Esophagus muscularis mucosa (tissue), 4 donors: ENCODE data around the gene CPLANE2. TPM values are rescaled to one million over a fixed set of nuclear protein-coding genes. Genes with fewer than 3 reads are reported as not detected.
"Not testable (repeated sequence)": the region's sequence is repeated elsewhere in the genome, so short reads cannot be mapped to it uniquely, and the experiment has no call there.

Experiments used
- DNase-seq: peaks from one replicate; pipeline ENCODE4 v3.0.0-alpha.2; 2017; ENCODE audit errors: extremely low spot score
- H3K27ac ChIP-seq, 4 donors: fragments of 200-600 bp; sonication (generic); replicated peaks in 1 of 4; 1 replicate in 3 of 4; 2 replicates in 1 of 4; pipeline ENCODE4 v1.5.1; 2016 to 2019; ENCODE audit warnings: mild to moderate bottlenecking in 1 of 4
- H3K27me3 ChIP-seq, 4 donors: fragments of 200-600 bp; sonication (generic); one replicate each; pipeline versions ENCODE4 v1.5.1 to v1.6.0; 2016 to 2019
- H3K36me3 ChIP-seq, 4 donors: fragments of 200-600 bp; sonication (generic); one replicate each; pipeline ENCODE4 v1.5.1; 2016 to 2019
- H3K4me1 ChIP-seq, 4 donors: fragments of 200-600 bp; sonication (generic); one replicate each; pipeline ENCODE4 v1.5.1; 2016 to 2019
- H3K4me3 ChIP-seq, 4 donors: fragments of 200-600 bp; sonication (generic); 1 replicate in 2 of 4; 2 replicates in 2 of 4; pipeline ENCODE4 v1.5.1; 2016 to 2019; ENCODE audit warnings: mild to moderate bottlenecking in 4 of 4, moderate library complexity in 1 of 4
- H3K9me3 ChIP-seq, 4 donors: fragments of 200-600 bp; sonication (generic); 1 replicate in 3 of 4; 2 replicates in 1 of 4; pipeline ENCODE4 v1.5.1; 2016 to 2019
- EP300 ChIP-seq: sonication (generic); formaldehyde crosslinking; IDR thresholded peaks from one replicate; pipeline ENCODE4 v1.6.1; 2017; ENCODE audit warnings: antibody characterized with exemption
- POLR2A ChIP-seq: fragments of 450-650 bp; IDR thresholded peaks from one replicate; pipeline ENCODE4 v1.6.1; 2017; ENCODE audit warnings: antibody characterized with exemption, moderate library complexity, mild to moderate bottlenecking, low read depth
- POLR2AphosphoS5 ChIP-seq, 2 donors: sonication (generic); formaldehyde crosslinking; IDR thresholded peaks; one replicate each; pipeline ENCODE4 v1.6.1; 2017; ENCODE audit warnings: antibody characterized with exemption in 2 of 2
- WGBS: methylation state at CpG from one replicate; pipeline ENCODE4 v1.1.5; 2018; 5-methylcytosine and 5-hydroxymethylcytosine counted together
- intact Hi-C: fragments of 100-400 bp; cut with DNase I; formaldehyde crosslinking; loops from one replicate; pipeline ENCODE4 v1.15.1; 2023
- total RNA-seq, 4 donors: library from RNA; depleted of rRNA; stranded (reverse); fragments of >200 nt; gene quantifications; one replicate each; pipeline versions ENCODE4 v1.1.0 to v1.2.1, GENCODE V29; 2016
- TF ChIP-seq, protein P1 (sequence below), 3 experiments: fragments of 200-600 bp in 2 of 3; fragments of 450-650 bp in 1 of 3; sonication (generic) in 2 of 3; IDR thresholded peaks; one replicate each; pipeline ENCODE4 v1.5.1; 2017 to 2019; ENCODE audit warnings: antibody characterized with exemption in 3 of 3, mild to moderate bottlenecking in 2 of 3, moderate library complexity in 1 of 3

CPLANE2 gene
- total RNA-seq, 4 donors from 2014 or later, result 7.5 to 26.0 (median 12.2) TPM

GRCh38 chr1:16215882-16216753 is 20.9 kb downstream of the CPLANE2 start:
- Histone ChIP-seq H3K4me3 (peak overlapping the region; percentile 50 to 67 (median 54)), H3K4me1 (peaks cover 11 to 27% (median 24%) of the 10 kb centered on the region in 4 donors), H3K27me3 (peaks cover 0 to 5% (median 0%) of the 10 kb centered on the region in 4 donors), H3K36me3 (no peaks in the 10 kb centered on the region), H3K27ac (peak overlapping the region in 2 of 4 donors; percentile 69 to 77), H3K9me3 (no peaks in the 10 kb centered on the region)
- no peak for TF ChIP-seq POLR2A
- no peak for TF ChIP-seq POLR2AphosphoS5 (IDR thresholded peaks at IDR 0.05)
- TF ChIP-seq EP300, result no peak
- TF ChIP-seq, protein P1, sequence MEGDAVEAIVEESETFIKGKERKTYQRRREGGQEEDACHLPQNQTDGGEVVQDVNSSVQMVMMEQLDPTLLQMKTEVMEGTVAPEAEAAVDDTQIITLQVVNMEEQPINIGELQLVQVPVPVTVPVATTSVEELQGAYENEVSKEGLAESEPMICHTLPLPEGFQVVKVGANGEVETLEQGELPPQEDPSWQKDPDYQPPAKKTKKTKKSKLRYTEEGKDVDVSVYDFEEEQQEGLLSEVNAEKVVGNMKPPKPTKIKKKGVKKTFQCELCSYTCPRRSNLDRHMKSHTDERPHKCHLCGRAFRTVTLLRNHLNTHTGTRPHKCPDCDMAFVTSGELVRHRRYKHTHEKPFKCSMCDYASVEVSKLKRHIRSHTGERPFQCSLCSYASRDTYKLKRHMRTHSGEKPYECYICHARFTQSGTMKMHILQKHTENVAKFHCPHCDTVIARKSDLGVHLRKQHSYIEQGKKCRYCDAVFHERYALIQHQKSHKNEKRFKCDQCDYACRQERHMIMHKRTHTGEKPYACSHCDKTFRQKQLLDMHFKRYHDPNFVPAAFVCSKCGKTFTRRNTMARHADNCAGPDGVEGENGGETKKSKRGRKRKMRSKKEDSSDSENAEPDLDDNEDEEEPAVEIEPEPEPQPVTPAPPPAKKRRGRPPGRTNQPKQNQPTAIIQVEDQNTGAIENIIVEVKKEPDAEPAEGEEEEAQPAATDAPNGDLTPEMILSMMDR (IDR thresholded peaks at IDR 0.05), result no peak
- intact Hi-C loops, result no loop called here
- WGBS, result 7% methylated on average over 26 of the region's 33 CpGs
- no peak for DNase-seq

- intact Hi-C loops, H3K9me3 ChIP-seq, DNase-seq, H3K36me3 ChIP-seq, H3K27ac ChIP-seq, H3K4me3 ChIP-seq, H3K27me3 ChIP-seq: not testable (repeated sequence)
- peaks cover 11 to 27% (median 24%) of the 10 kb centered on the region in 4 donors for H3K4me1 ChIP-seq
- 93% methylated on average over 14 of the region's 14 CpGs for WGBS
Observed at GRCh38 chr1:16215240-16215639, 21.7 kb downstream of the CPLANE2 start.

DNA sequence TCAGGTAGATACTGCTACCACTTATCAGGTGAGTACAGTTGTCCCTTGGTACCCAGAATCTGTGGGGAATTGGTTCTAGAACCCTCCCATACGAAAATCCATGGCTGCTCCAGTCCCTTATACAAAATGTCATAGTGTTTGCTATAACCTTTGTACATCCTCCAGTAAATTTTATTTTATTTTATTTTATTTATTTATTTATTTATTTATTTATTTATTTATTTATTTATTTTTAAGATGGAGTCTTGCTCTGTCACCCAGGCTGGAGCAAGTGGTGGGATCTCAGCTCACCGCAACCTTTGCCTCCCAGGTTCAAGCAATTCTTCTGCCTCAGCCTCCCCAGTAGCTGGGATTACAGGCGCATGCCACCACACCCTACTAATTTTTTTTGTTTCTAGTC is 23.4 kb downstream of the CPLANE2 start:
- not testable (repeated sequence) for H3K27me3 ChIP-seq
- WGBS, result 95% methylated on average over 3 of the region's 3 CpGs

GRCh38 chr1:16213013-16213412 is 24.0 kb downstream of the CPLANE2 start:
- TF ChIP-seq POLR2AphosphoS5 (IDR thresholded peaks at IDR 0.05), result no peak
- TF ChIP-seq POLR2A, result no peak
- no peak for TF ChIP-seq EP300
- TF ChIP-seq, protein P1 (IDR thresholded peaks at IDR 0.05), result no peak
- no peak overlapping the region for H3K27ac ChIP-seq
- WGBS, result 93% methylated on average over 2 of the region's 3 CpGs
- no peak overlapping the region for H3K4me3 ChIP-seq
- DNase-seq, result no peak
- H3K27me3 ChIP-seq, result peaks cover 0 to 5% (median 0%) of the 10 kb centered on the region in 4 donors
- H3K4me1 ChIP-seq, result peaks cover 9 to 23% (median 22%) of the 10 kb centered on the region in 4 donors
- intact Hi-C loops, result no loop called here
- H3K9me3 ChIP-seq, result no peaks in the 10 kb centered on the region
- H3K36me3 ChIP-seq, result no peaks in the 10 kb centered on the region

More for the DNA sequence above, 23.4 kb downstream of the CPLANE2 start:
- peaks cover 11 to 27% (median 24%) of the 10 kb centered on the region in 4 donors for H3K4me1 ChIP-seq
- H3K27ac ChIP-seq, DNase-seq, intact Hi-C loops, H3K9me3 ChIP-seq, H3K4me3 ChIP-seq, H3K36me3 ChIP-seq: not testable (repeated sequence)

DNA sequence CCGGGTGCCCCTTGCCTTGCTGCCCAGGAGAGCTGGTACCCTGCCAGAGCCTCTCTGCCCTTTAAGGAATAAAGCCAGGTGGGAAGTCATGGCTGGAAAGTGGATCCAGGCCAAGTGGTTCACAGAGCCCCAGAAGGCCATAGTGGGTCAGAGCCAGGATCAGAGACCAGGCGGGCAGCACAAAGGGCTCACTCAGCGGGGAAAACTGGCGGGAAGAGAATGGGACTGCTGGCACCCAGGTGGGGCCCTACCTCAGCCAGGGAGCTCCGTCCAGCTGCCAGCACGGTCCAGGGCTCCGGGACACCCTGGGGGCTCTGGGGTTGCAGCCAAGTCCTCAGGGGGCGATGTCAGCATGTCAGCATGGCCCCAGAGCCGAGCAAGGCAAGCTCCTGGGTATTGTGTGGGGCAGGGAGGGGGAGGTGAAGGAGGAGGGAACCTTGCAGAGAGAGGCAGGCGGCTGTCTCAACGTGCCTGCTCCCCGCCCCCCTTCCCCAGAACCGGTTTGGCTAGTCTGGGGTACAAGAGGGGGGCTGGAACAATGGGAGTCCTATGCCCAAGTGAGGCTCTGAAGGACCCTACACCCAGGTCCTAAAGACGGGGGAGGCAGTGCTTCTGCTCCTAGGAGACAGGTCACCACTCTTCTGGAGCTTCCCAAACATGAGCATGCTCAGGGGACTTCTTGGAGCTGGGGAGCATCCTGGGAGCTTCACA is 24.6 kb downstream of the CPLANE2 start, which contains the start of gene ARHGEF19:
ARHGEF19 (minus strand) TSS at position 402 of the 711 bp plus-strand sequence. CDS start 3,598 bp downstream, outside the sequence.
- WGBS, result 18% methylated on average over 6 of the region's 14 CpGs
- TF ChIP-seq POLR2AphosphoS5 (IDR thresholded peaks at IDR 0.05), result no peak
- no peak for TF ChIP-seq POLR2A
- no peak for TF ChIP-seq EP300
- TF ChIP-seq, protein P1 (IDR thresholded peaks at IDR 0.05), result no peak
- no peak for DNase-seq

More for the DNA sequence above, 24.6 kb downstream of the CPLANE2 start, which contains the start of gene ARHGEF19:
- no peak within 1 kb of the TSS for H3K27ac ChIP-seq
- peaks cover 6 to 23% (median 19%) of the 10 kb centered on the region in 4 donors for H3K4me1 ChIP-seq
- no peak within 1 kb of the TSS for H3K4me3 ChIP-seq
- no peaks in the 10 kb centered on the region for H3K9me3 ChIP-seq
- H3K36me3 ChIP-seq, result no peaks in the 10 kb centered on the region
- intact Hi-C loops, result no loop called here
- H3K27me3 ChIP-seq, result peaks cover 0 to 5% (median 0%) of the 10 kb centered on the region in 4 donors
